GM12801 (cell line): ENCODE data around the gene PSMG4.

Experiments used
- CTCF ChIP-seq: IDR thresholded peaks from one replicate; pipeline ENCODE4 v1.5.1; 2011; ENCODE audit warnings: control low read depth; ENCODE audit not compliant: insufficient read length; ENCODE audit errors: extremely low read depth

Gene PSMG4

GRCh38 chr6:3217286-3217685 is 41.5 kb upstream of the PSMG4 start:
- TF ChIP-seq CTCF: no peak

GRCh38 chr6:3218266-3218665 is 40.5 kb upstream of the PSMG4 start:
- TF ChIP-seq CTCF: no peak

GRCh38 chr6:3220366-3220765 is 38.4 kb upstream of the PSMG4 start:
- no peak for TF ChIP-seq CTCF

GRCh38 chr6:3221578-3221977 is 37.2 kb upstream of the PSMG4 start:
- no peak for TF ChIP-seq CTCF

- TF ChIP-seq CTCF: no peak
Observed at GRCh38 chr6:3222506-3223038, 36.2 kb upstream of the PSMG4 start.

GRCh38 chr6:3226042-3226441 is 32.7 kb upstream of the PSMG4 start:
- TF ChIP-seq CTCF: no peak

GRCh38 chr6:3226481-3227362 is 32.0 kb upstream of the PSMG4 start:
- no peak for TF ChIP-seq CTCF
